GM23338 (cell line): ENCODE measurements around the gene SEM1. TPM values are rescaled to one million over a fixed set of nuclear protein-coding genes. Genes with fewer than 3 reads are reported as not detected.

Source experiments
- CTCF ChIP-seq, 2 experiments: fragments of 200-600 bp in 1 of 2; sonication (generic) in 1 of 2; conservative IDR thresholded peaks; 2 replicates each; pipeline versions ENCODE4 v1.5.1 to v1.6.1; 2016 to 2017; ENCODE audit warnings: antibody characterized with exemption in 2 of 2, low read depth in 2 of 2, mild to moderate bottlenecking in 2 of 2, moderate library complexity in 1 of 2
- ETS1 ChIP-seq: IDR thresholded peaks from 2 replicates; pipeline ENCODE4 v1.6.1; 2016; ENCODE audit warnings: antibody characterized with exemption
- EZH2phosphoT487 ChIP-seq: fragments of 200-600 bp; sonication (generic); IDR thresholded peaks from one replicate; pipeline ENCODE4 v1.8.1; 2018; ENCODE audit warnings: antibody characterized with exemption; ENCODE audit not compliant: unreplicated experiment
- STAT1 ChIP-seq: IDR thresholded peaks from one replicate; pipeline ENCODE4 v1.6.1; 2016; ENCODE audit warnings: antibody characterized with exemption; ENCODE audit not compliant: unreplicated experiment
- ZNF331 ChIP-seq: fragments of 250-450 bp; sonication (Bioruptor Pico); IDR thresholded peaks from 2 replicates; pipeline ENCODE4 v1.5.0; 2020; ENCODE audit warnings: low read depth, mild to moderate bottlenecking, moderate library complexity
- ZNF462 ChIP-seq: fragments of 250-450 bp; sonication (Bioruptor Pico); IDR thresholded peaks from 2 replicates; pipeline ENCODE4 v1.5.0; 2020; ENCODE audit warnings: mild to moderate bottlenecking, moderate library complexity
- polyA plus RNA-seq: library from polyadenylated mRNA; unstranded; fragments of >200 nt; fragmentation: Nextera tagmentation; extraction: Ambion mirVana; gene quantifications from 2 replicates; pipeline ENCODE4 v1.2.1, GENCODE V29; 2016
- total RNA-seq: library from RNA; depleted of rRNA; stranded (reverse); fragments of >200 nt; shearing (Covaris generic); gene quantifications from 2 replicates; pipeline ENCODE4 v1.2.3, GENCODE V29; 2014
- TF ChIP-seq, protein P1 (sequence below): IDR thresholded peaks from one replicate; pipeline ENCODE4 v1.6.1; 2018; ENCODE audit warnings: antibody characterized with exemption; ENCODE audit not compliant: unreplicated experiment

The SEM1 gene
- total and polyA plus RNA-seq, 2 experiments from 2014 or later, result 71.7 to 1,042 TPM

DNA sequence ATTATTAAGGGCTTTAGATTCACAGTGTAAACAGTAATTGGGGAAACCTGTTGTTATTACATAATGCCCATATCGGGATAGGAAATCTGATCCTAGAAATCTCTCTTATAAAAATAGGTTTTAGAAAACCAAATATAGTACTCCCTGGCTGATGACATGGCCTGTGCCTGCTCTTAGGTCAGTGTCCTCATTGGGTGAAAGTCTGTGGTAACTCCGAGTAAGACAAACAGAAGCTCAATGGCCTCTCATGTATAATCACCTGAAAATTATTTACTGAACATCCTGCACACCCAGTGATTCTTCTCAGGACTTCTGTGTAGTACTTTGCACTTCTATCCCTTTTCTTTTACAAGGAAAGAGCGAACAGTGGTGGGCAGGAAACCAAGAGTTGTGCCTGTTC lies 37.8 kb downstream of the SEM1 start (continued):
- no peak for TF ChIP-seq ZNF462 (CRISPR knock-in tag)
- no peak for TF ChIP-seq EZH2phosphoT487
- TF ChIP-seq STAT1, result no peak
- no peak for TF ChIP-seq ZNF331
- no peak for TF ChIP-seq ETS1
- no peak for TF ChIP-seq CTCF (conservative IDR thresholded peaks at IDR 0.05; ENCODE audit: low read depth in 2 of 2)
- TF ChIP-seq, protein P1, sequence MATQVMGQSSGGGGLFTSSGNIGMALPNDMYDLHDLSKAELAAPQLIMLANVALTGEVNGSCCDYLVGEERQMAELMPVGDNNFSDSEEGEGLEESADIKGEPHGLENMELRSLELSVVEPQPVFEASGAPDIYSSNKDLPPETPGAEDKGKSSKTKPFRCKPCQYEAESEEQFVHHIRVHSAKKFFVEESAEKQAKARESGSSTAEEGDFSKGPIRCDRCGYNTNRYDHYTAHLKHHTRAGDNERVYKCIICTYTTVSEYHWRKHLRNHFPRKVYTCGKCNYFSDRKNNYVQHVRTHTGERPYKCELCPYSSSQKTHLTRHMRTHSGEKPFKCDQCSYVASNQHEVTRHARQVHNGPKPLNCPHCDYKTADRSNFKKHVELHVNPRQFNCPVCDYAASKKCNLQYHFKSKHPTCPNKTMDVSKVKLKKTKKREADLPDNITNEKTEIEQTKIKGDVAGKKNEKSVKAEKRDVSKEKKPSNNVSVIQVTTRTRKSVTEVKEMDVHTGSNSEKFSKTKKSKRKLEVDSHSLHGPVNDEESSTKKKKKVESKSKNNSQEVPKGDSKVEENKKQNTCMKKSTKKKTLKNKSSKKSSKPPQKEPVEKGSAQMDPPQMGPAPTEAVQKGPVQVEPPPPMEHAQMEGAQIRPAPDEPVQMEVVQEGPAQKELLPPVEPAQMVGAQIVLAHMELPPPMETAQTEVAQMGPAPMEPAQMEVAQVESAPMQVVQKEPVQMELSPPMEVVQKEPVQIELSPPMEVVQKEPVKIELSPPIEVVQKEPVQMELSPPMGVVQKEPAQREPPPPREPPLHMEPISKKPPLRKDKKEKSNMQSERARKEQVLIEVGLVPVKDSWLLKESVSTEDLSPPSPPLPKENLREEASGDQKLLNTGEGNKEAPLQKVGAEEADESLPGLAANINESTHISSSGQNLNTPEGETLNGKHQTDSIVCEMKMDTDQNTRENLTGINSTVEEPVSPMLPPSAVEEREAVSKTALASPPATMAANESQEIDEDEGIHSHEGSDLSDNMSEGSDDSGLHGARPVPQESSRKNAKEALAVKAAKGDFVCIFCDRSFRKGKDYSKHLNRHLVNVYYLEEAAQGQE, result no peak
